HepG2 (cell line): Measurements from ENCODE around the gene CHCHD1. TPM values are rescaled to one million over a fixed set of nuclear protein-coding genes. Genes with fewer than 3 reads are reported as not detected.

Experiments
- AHDC1 ChIP-seq: sonication (generic); formaldehyde crosslinking; IDR thresholded peaks from 2 replicates; pipeline ENCODE4 v1.5.1; 2020; ENCODE audit warnings: mild to moderate bottlenecking, missing genetic modification reagents, borderline replicate concordance
- ARID4A ChIP-seq: sonication (generic); formaldehyde crosslinking; IDR thresholded peaks from 2 replicates; pipeline ENCODE4 v1.5.0; 2020; ENCODE audit warnings: mild to moderate bottlenecking, missing genetic modification reagents, borderline replicate concordance
- ESRRA ChIP-seq: sonication (generic); formaldehyde crosslinking; IDR thresholded peaks from 2 replicates; pipeline ENCODE4 v1.5.1; 2020; ENCODE audit warnings: mild to moderate bottlenecking, low read depth, missing genetic modification reagents
- HOXA5 ChIP-seq: sonication (generic); formaldehyde crosslinking; IDR thresholded peaks from 2 replicates; pipeline ENCODE4 v1.4.0; 2020; ENCODE audit warnings: missing genetic modification reagents
- KDM3A ChIP-seq: IDR thresholded peaks from 2 replicates; pipeline ENCODE4 v1.6.1; 2018; ENCODE audit warnings: low read depth, missing compliant biosample characterization
- KLF16 ChIP-seq, 2 experiments: sonication (generic) in 1 of 2; formaldehyde crosslinking in 1 of 2; IDR thresholded peaks; 2 replicates each; pipeline versions ENCODE4 v1.6.1 to v1.8.0; 2016 to 2023; ENCODE audit warnings: missing genetic modification reagents in 2 of 2, missing compliant biosample characterization in 1 of 2
- MAF1 ChIP-seq: sonication (generic); formaldehyde crosslinking; IDR thresholded peaks from 2 replicates; pipeline ENCODE4 v1.5.0; 2020; ENCODE audit warnings: missing genetic modification reagents, borderline replicate concordance
- MLX ChIP-seq: IDR thresholded peaks from 2 replicates; pipeline ENCODE4 v1.6.1; 2016
- MYPOP ChIP-seq: sonication (generic); formaldehyde crosslinking; IDR thresholded peaks from 2 replicates; pipeline ENCODE4 v1.8.1; 2023; ENCODE audit warnings: mild to moderate bottlenecking, moderate library complexity, missing genetic modification reagents
- SKI ChIP-seq: fragments of 450-650 bp; IDR thresholded peaks from one replicate; pipeline ENCODE4 v1.6.1; 2018; ENCODE audit warnings: mild to moderate bottlenecking; ENCODE audit not compliant: partially characterized antibody
- TEAD3 ChIP-seq: optimal IDR thresholded peaks from 2 replicates; pipeline ENCODE3; 2016; ENCODE audit warnings: borderline replicate concordance
- TMF1 ChIP-seq: sonication (generic); formaldehyde crosslinking; IDR thresholded peaks from 2 replicates; pipeline ENCODE4 v1.8.1; 2022; ENCODE audit warnings: low read depth, missing genetic modification reagents
- ZBTB3 ChIP-seq: sonication (generic); formaldehyde crosslinking; IDR thresholded peaks from 2 replicates; pipeline ENCODE4 v1.4.0; 2020; ENCODE audit warnings: low read depth, mild to moderate bottlenecking, moderate library complexity, missing genetic modification reagents, borderline replicate concordance
- ZNF512 ChIP-seq: sonication (generic); formaldehyde crosslinking; IDR thresholded peaks from 2 replicates; pipeline ENCODE4 v1.4.0; 2020; ENCODE audit warnings: mild to moderate bottlenecking, missing genetic modification reagents
- ZNF577 ChIP-seq: sonication (generic); formaldehyde crosslinking; IDR thresholded peaks from 2 replicates; pipeline ENCODE4 v1.4.0; 2020; ENCODE audit warnings: mild to moderate bottlenecking, low read depth, missing genetic modification reagents, borderline replicate concordance
- polyA plus RNA-seq, 8 experiments: library from polyadenylated mRNA; depleted of rRNA in 3 of 8; stranded (reverse) in 7 of 8; unstranded in 1 of 8; fragments of >200 nt; fragmentation: Illumina TruSeq in 4 of 8; extraction: Trizol in 4 of 8; gene quantifications; 2 replicates each; pipeline versions ENCODE4 v1.2.1 to v1.2.3, GENCODE V29; 2011 to 2016; ENCODE audit warnings: low read depth in 4 of 8, missing spikeins in 1 of 8, mixed read lengths in 1 of 8; ENCODE audit not compliant: insufficient read depth in 1 of 8
- total RNA-seq, 5 experiments: library from RNA; depleted of rRNA; stranded (reverse); fragments of >200 nt; fragmentation: Illumina TruSeq; extraction: Trizol; gene quantifications; 2 replicates each; pipeline ENCODE4 v1.2.3, GENCODE V29; 2016; ENCODE audit warnings: low read depth in 1 of 5

CHCHD1 gene
- total and polyA plus RNA-seq, 2 of the 13 experiments (the other 11 are each of a cell fraction or from before 2014, with no cell fraction given): 36.9 to 71.2 TPM

GRCh38 chr10:73743905-73744663 lies 37.8 kb upstream of the CHCHD1 start, which contains the start of gene SEC24C (continued):
- TF ChIP-seq ZNF512 (CRISPR knock-in tag) (no peak), MYPOP (no peak), KLF16 (CRISPR knock-in tag; IDR thresholded peaks at IDR 0.05) (no peak; a peak in 1 of 4 replicates), KDM3A (CRISPR knock-in tag) (peak; percentile 91; the same call in 1 of the 2 replicates), HOXA5 (no peak), TMF1 (CRISPR knock-in tag) (no peak), MAF1 (CRISPR knock-in tag) (no peak), AHDC1 (CRISPR knock-in tag) (0 out of 2 replicates have a peak, but pooled peaks have one; percentile 29), ARID4A (CRISPR knock-in tag) (peak; percentile 93; the same call in 1 of the 2 replicates), ZNF577 (CRISPR knock-in tag) (no peak), ESRRA (CRISPR knock-in tag) (no peak), MLX (no peak; the same call in 1 of the 2 replicates), SKI (no peak), TEAD3 (peak; percentile 58), ZBTB3 (CRISPR knock-in tag) (no peak; the same call in 1 of the 2 replicates)
